ENCODE results near the gene CPAMD8. TPM values are rescaled to one million over a fixed set of nuclear protein-coding genes. Genes with fewer than 3 reads are reported as not detected.

CPAMD8 gene
- total RNA-seq = 10 to 100 TPM in 1 of 4 donors, 1 to 10 TPM in 3; 6.0 to 15.6 (median 7.6) TPM

DNA sequence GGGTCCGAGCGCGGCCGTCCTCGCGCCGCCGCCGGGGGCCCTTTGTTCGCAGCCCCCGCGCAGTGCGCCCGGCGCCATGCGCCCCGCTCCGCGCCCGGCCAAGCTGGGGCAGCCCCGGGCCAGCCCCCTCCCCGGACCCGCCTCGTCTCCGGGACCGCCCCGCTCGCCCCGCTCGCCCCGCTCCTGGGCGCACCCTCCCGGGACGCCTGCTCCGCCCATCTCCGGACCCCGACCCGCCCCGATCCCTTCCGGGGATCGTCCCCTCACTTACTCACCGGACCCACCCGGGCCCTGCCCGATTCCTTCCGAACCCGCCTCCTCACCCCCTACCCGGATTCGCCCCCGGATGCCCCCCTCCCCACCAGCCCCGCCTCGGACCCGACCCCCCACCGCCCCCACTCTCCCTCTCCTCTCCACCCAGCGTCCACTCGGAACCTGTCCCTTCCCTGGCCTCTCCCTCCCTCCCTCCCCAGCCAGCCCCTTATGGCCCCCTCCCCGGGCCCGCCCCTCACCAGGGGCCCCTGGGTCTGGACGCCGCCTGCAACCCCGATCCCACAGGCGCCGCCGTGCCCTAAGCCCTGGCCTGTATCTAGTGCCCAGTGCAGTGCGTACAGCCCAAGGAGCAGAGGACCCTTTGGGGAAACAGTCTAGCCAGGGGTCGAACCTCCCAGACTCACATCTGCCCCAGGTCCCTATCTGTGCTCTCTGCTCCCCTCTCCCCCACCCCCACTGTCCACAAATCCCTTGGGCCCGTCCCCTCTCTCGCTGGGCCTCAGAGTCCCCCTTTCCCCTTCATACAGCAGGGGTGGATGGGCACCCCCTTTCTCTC, at the start of gene CPAMD8:
Gene CPAMD8, minus strand, starts transcription at position 105 of the 829 bp plus-strand sequence. CDS start 168 bp downstream, outside the sequence.
- Histone ChIP-seq H3K27me3 (peaks cover 34 to 51% (median 41%) of the 10 kb centered on the region in 3 donors), H3K4me1 (no peaks in the 10 kb centered on the region), H3K4me3 (peak within 1 kb of the TSS in 3 of 4 donors; percentile 31 to 49 (median 41)), H3K9me3 (peaks cover 0 to 4% (median 2%) of the 10 kb centered on the region in 3 donors), H3K27ac (peak within 1 kb of the TSS in 1 of 4 donors; percentile 34), H3K36me3 (no peaks in the 10 kb centered on the region)
- in situ Hi-C loops (cut with MboI; ENCODE audit: low sequenced_read_pairs in 4 of 4) = loop anchor here in 2 of 4 donors (25.0 kb wide), 1 partner anchor 265 kb away; no protein-coding TSS in a partner anchor
- DNase-seq (no peak), ATAC-seq (no peak)
- TF ChIP-seq POLR2A (IDR thresholded peaks at IDR 0.05) = no peak
- TF ChIP-seq, protein P1, sequence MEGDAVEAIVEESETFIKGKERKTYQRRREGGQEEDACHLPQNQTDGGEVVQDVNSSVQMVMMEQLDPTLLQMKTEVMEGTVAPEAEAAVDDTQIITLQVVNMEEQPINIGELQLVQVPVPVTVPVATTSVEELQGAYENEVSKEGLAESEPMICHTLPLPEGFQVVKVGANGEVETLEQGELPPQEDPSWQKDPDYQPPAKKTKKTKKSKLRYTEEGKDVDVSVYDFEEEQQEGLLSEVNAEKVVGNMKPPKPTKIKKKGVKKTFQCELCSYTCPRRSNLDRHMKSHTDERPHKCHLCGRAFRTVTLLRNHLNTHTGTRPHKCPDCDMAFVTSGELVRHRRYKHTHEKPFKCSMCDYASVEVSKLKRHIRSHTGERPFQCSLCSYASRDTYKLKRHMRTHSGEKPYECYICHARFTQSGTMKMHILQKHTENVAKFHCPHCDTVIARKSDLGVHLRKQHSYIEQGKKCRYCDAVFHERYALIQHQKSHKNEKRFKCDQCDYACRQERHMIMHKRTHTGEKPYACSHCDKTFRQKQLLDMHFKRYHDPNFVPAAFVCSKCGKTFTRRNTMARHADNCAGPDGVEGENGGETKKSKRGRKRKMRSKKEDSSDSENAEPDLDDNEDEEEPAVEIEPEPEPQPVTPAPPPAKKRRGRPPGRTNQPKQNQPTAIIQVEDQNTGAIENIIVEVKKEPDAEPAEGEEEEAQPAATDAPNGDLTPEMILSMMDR (IDR thresholded peaks at IDR 0.05 in 4 of 5, conservative IDR thresholded peaks at IDR 0.05 in 1 of 5) = no peak
- intact Hi-C loops (cut with DNase I; ENCODE audit: low total_unique reads) = no loop called here

DNA sequence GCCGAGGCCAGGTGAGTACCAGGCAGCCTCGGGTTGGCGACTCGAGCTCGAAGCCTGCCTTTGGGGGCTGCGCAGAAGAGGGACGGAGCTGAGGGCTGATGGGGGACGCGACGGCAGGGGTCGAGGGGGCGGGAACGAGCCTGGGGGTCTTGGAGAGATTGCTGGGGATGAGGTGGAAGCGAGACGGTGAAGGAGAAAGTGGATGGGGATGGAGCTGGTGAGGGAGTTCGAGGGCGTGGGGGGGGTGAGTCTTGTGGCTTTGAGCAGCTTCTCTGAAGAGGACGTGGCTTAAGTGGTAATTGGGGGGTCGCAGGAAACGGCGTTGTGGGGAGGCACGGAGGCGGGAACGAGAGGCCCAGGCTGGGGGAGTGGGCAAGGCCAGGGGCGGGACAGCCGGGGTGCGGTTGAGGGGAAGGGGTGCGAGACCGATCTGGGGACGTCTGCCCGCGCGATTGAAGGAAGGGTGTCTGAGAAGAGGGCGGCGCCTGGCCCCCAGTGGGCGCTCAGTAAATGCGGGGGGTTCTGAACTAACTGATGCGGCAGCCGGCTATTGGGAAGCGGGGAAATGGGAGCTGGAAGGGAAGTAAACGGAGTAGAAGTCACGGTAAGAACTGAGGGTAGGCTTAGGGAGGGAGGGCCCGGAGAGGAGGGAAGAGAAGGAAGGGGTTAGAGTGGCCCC, 49.4 kb upstream of the CPAMD8 start:
- ATAC-seq = peak; percentile 2 to 15
- Histone ChIP-seq H3K36me3 (peaks cover 0 to 10% of the 10 kb centered on the region in 2 donors), H3K4me3 (peak overlapping the region; percentile 71 to 85 (median 80)), H3K27me3 (no peaks in the 10 kb centered on the region), H3K9me3 (no peaks in the 10 kb centered on the region), H3K27ac (peak overlapping the region; percentile 76 to 84 (median 80)), H3K4me1 (peaks cover 18 to 35% of the 10 kb centered on the region in 2 donors)
- intact Hi-C loops (cut with DNase I; ENCODE audit: low total_unique reads) = loop anchor here (1.0 to 2.0 kb wide), 4 partner anchors 61 to 229 kb away; partner anchors contain the start of genes MRPL34, OCEL1 and USE1
- no peak for TF ChIP-seq POLR2A (IDR thresholded peaks at IDR 0.05)
- TF ChIP-seq, protein P1 (IDR thresholded peaks at IDR 0.05 in 4 of 5, conservative IDR thresholded peaks at IDR 0.05 in 1 of 5) = no peak
- peak in 1 of 2 donors; percentile 32 for DNase-seq
- in situ Hi-C loops (cut with MboI; ENCODE audit: low sequenced_read_pairs in 4 of 4) = no loop called here

DNA sequence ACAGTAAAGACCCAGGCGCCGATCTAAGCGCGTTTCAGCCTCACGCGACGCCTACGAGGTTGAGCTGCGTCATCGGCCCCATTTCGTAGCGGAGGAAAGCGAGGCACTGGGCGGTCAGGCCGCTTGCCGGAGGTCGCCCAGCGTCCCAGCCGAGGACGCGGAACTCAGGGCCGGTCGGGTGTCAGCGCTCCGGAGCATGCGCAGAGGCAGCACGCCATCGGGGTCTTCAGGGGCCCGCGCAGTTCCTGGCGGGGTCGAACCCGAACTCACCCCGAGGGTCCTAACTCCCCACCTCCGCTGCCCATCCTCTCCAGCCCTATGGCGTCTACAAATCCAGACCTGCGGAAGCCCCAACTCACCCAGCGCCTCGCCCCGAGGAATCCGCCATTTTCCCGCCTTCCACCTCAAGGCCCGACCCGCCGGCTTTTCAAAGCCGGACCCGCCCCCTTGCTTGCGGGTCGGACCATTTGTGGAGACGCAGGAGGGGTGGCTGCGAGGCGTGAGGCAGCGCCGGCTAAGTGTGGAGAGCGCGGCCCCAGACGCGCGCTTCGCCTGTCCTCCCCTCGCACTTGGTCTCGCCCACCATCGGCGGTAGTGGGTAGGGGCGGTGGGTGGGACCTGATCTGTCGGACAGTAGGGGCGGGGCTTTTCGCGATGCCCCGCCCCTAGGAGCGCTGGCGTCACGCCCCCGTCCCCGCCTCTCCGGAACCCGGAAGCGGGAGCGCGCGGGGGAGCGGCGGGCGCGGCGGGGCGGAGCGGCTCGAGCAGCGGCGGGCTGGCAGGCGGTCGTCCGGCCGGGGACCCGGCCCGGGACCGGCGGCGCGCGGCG, 48.6 kb upstream of the CPAMD8 start, which contains the start of the genes HAUS8 and MYO9B:
Gene HAUS8, minus strand, starts transcription at position 418 of the 829 bp plus-strand sequence. Its CDS starts 30 bp downstream, at position 388.
Gene MYO9B, plus strand, starts transcription at position 743 of the 829 bp plus-strand sequence. CDS start 25,941 bp downstream, outside the sequence.
- peak within 1 kb of the TSS; percentile 73 to 85 (median 80) for H3K4me3 ChIP-seq
- H3K36me3 ChIP-seq = peaks cover 0 to 16% of the 10 kb centered on the region in 2 donors
- ATAC-seq (peak; percentile 94), DNase-seq (peak; percentile 98 to 99)
- TF ChIP-seq, protein P1 (IDR thresholded peaks at IDR 0.05 in 4 of 5, conservative IDR thresholded peaks at IDR 0.05 in 1 of 5) = peak in 1 of 5 experiments; percentile 11
- peak; percentile 62 to 85 for TF ChIP-seq POLR2A (IDR thresholded peaks at IDR 0.05)
- in situ Hi-C loops (cut with MboI; ENCODE audit: low sequenced_read_pairs in 4 of 4) = no loop called here
- peaks cover 18 to 33% of the 10 kb centered on the region in 2 donors for H3K4me1 ChIP-seq
- no peaks in the 10 kb centered on the region for H3K9me3 ChIP-seq
- intact Hi-C loops (cut with DNase I; ENCODE audit: low total_unique reads) = loop anchor here (1.0 to 2.0 kb wide), 4 partner anchors 62 to 230 kb away; partner anchors contain the start of genes MRPL34, OCEL1 and USE1
- H3K27me3 ChIP-seq = no peaks in the 10 kb centered on the region
- peak within 1 kb of the TSS; percentile 79 to 84 (median 80) for H3K27ac ChIP-seq

DNA sequence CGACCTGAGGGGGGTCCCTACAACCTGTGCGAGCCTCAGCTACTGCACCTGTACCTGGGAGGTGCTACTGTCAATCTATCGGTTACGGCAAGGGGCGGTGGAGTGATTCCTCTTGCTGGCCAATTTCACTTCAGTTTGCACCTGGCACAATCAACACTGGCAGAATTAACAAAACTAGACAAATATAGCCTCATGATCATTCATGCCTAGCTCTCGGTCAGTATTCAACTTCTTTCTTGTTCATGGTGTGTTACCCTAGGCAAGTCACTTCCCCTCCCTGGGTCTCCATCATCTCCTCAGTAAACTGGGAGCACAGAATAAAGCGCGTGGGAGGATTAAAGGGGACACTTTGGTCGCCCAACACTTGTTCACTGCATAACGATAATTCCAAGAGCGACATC, 48.0 kb upstream of the CPAMD8 start:
- no peak for ATAC-seq
- intact Hi-C loops (cut with DNase I; ENCODE audit: low total_unique reads) (loop anchor here (1.0 to 2.0 kb wide), 4 partner anchors 62 to 231 kb away; partner anchors contain the start of genes MRPL34, OCEL1 and USE1), in situ Hi-C loops (cut with MboI; ENCODE audit: low sequenced_read_pairs in 4 of 4) (no loop called here)
- peaks cover 18 to 30% of the 10 kb centered on the region in 2 donors for H3K4me1 ChIP-seq
- no peak for DNase-seq
- H3K27ac ChIP-seq = peak overlapping the region; percentile 78 to 83 (median 79)
- TF ChIP-seq POLR2A (IDR thresholded peaks at IDR 0.05) = no peak
- TF ChIP-seq, protein P1 (IDR thresholded peaks at IDR 0.05 in 4 of 5, conservative IDR thresholded peaks at IDR 0.05 in 1 of 5) = no peak
- no peaks in the 10 kb centered on the region for H3K27me3 ChIP-seq
- H3K36me3 ChIP-seq = peaks cover 0 to 16% of the 10 kb centered on the region in 2 donors
- peak overlapping the region; percentile 73 to 79 (median 76) for H3K4me3 ChIP-seq
- H3K9me3 ChIP-seq = no peaks in the 10 kb centered on the region
